OCI-LY7 (cell line): ENCODE data around the gene VIPR2. TPM values are rescaled to one million over a fixed set of nuclear protein-coding genes. Genes with fewer than 3 reads are reported as not detected.

Source experiments
- BruUV-seq: library from RNA; stranded (reverse); fragments of 400-500 nt; replicated peaks from 2 replicates; lab custom pipeline; 2021; lab: Mats Ljungman, UMichigan
- CTCF ChIA-PET: fragments of 300-600 bp; sonication (Branson Sonifier 250); formaldehyde crosslinking; loops from one replicate; lab custom pipeline; 2022; ENCODE audit warnings: antibody characterized with exemption; ENCODE audit not compliant: unreplicated experiment; lab: Charles Lee
- POLR2A ChIA-PET: fragments of 300-600 bp; sonication (Branson Sonifier 250); formaldehyde crosslinking; loops from one replicate; lab custom pipeline; 2022; ENCODE audit warnings: antibody characterized with exemption; lab: Charles Lee
- DNase-seq: peaks from one replicate; pipeline ENCODE4 v3.0.0-alpha.2; 2015; ENCODE audit warnings: low spot score
- H2AFZ ChIP-seq: fragments of 200-600 bp; sonication (generic), shearing (Covaris generic); 2 replicates; pipeline ENCODE4 v1.6.1; 2014; ENCODE audit warnings: mild to moderate bottlenecking, antibody characterized with exemption, low read length, moderate library complexity
- H3K27ac ChIP-seq: fragments of 200-600 bp; sonication (generic); 2 replicates; pipeline ENCODE4 v1.5.1; 2014; ENCODE audit warnings: mixed run types, low read depth, mild to moderate bottlenecking, moderate library complexity, low read length, inconsistent platforms; ENCODE audit not compliant: poor library complexity, severe bottlenecking
- H3K36me3 ChIP-seq: fragments of 200-600 bp; sonication (generic); 2 replicates; pipeline ENCODE4 v1.6.1; 2014; ENCODE audit warnings: mild to moderate bottlenecking, antibody characterized with exemption, low read length, moderate library complexity, mixed read lengths; ENCODE audit not compliant: insufficient read depth
- H3K4me1 ChIP-seq: fragments of 200-600 bp; sonication (generic); 2 replicates; pipeline ENCODE4 v1.5.1; 2014; ENCODE audit warnings: mild to moderate bottlenecking, low read length; ENCODE audit not compliant: insufficient read depth, poor library complexity, severe bottlenecking
- H3K4me2 ChIP-seq: fragments of 200-600 bp; sonication (generic); 2 replicates; pipeline ENCODE4 v1.6.1; 2014; ENCODE audit warnings: mild to moderate bottlenecking, low read length
- H3K4me3 ChIP-seq: fragments of 200-600 bp; sonication (generic); 2 replicates; pipeline ENCODE4 v1.5.1; 2014; ENCODE audit warnings: mild to moderate bottlenecking, low read depth, low read length; ENCODE audit not compliant: poor library complexity, severe bottlenecking
- H3K79me2 ChIP-seq: fragments of 200-600 bp; sonication (generic); 2 replicates; pipeline ENCODE4 v1.6.1; 2016; ENCODE audit warnings: low read depth, mild to moderate bottlenecking, low read length, moderate library complexity, mixed read lengths; ENCODE audit not compliant: insufficient read depth
- H3K9me2 ChIP-seq: fragments of 200-600 bp; sonication (generic); 2 replicates; pipeline ENCODE4 v1.6.1; 2016; ENCODE audit warnings: mild to moderate bottlenecking, low read length, mixed read lengths; ENCODE audit not compliant: insufficient read depth
- H3K9me3 ChIP-seq: fragments of 200-600 bp; sonication (generic); 2 replicates; pipeline ENCODE4 v1.6.1; 2014; ENCODE audit warnings: mild to moderate bottlenecking, mixed run types, low read length, mixed read lengths
- H4K20me1 ChIP-seq: fragments of 200-600 bp; sonication (generic); 2 replicates; pipeline ENCODE4 v1.6.1; 2014; ENCODE audit warnings: mild to moderate bottlenecking, antibody characterized with exemption, low read length, moderate library complexity, mixed read lengths; ENCODE audit not compliant: insufficient read depth
- CTCF ChIP-seq: fragments of 200-600 bp; sonication (generic); conservative IDR thresholded peaks from 2 replicates; pipeline ENCODE4 v1.5.1; 2014; ENCODE audit warnings: mild to moderate bottlenecking, antibody characterized with exemption, low read length, moderate library complexity, mixed read lengths
- EZH2phosphoT487 ChIP-seq: fragments of 200-600 bp; sonication (generic); IDR thresholded peaks from 2 replicates; pipeline ENCODE4 v1.6.1; 2018; ENCODE audit warnings: low read depth, borderline replicate concordance, mild to moderate bottlenecking, mixed run types, antibody characterized with exemption, low read length, moderate library complexity, mixed read lengths
- intact Hi-C: fragments of 100-400 bp; cut with micrococcal nuclease; formaldehyde crosslinking; loops from one replicate; pipeline ENCODE4 v1.10.0; 2022; ENCODE audit not compliant: unreplicated experiment
- total RNA-seq, 2 experiments: library from RNA; depleted of rRNA in 1 of 2; stranded (reverse); fragments of >200 nt in 1 of 2; shearing (Covaris generic) in 1 of 2; gene quantifications; 2 replicates each; pipeline ENCODE4 v1.2.3, GENCODE V29; 2014 to 2022

The VIPR2 gene
- total RNA-seq, 2 experiments from 2014 or later: not detected

- DNase-seq: no peak
- no peaks in the 10 kb centered on the region for H4K20me1 ChIP-seq
- ChIA-PET POLR2A (no interaction called here), CTCF (no interaction called here)
- H3K4me1 ChIP-seq: no peaks in the 10 kb centered on the region
- no peaks in the 10 kb centered on the region for H3K79me2 ChIP-seq
- no TSS peak for BruUV-seq
- H3K9me2 ChIP-seq: no peaks in the 10 kb centered on the region
- H3K36me3 ChIP-seq: no peaks in the 10 kb centered on the region
- no peak overlapping the region for H2AFZ ChIP-seq
- H3K4me3 ChIP-seq: no peak overlapping the region
- intact Hi-C loops: no loop called here
- TF ChIP-seq CTCF: no peak
- TF ChIP-seq EZH2phosphoT487: no peak
- no peaks in the 10 kb centered on the region for H3K9me3 ChIP-seq
- no peak overlapping the region for H3K4me2 ChIP-seq
- no peak overlapping the region for H3K27ac ChIP-seq
These were observed 43.3 kb upstream of the VIPR2 start for GRCh38 chr7:159188011-159188410.

GRCh38 chr7:159179241-159179640, 34.6 kb upstream of the VIPR2 start:
- no peaks in the 10 kb centered on the region for H3K36me3 ChIP-seq
- no peaks in the 10 kb centered on the region for H3K9me2 ChIP-seq
- CTCF ChIA-PET: no interaction called here
- no peak overlapping the region for H3K27ac ChIP-seq
- H3K4me3 ChIP-seq: no peak overlapping the region
- TF ChIP-seq EZH2phosphoT487 (no peak), CTCF (no peak)
- intact Hi-C loops: no loop called here
- H2AFZ ChIP-seq: no peak overlapping the region
- no TSS peak for BruUV-seq
- no peaks in the 10 kb centered on the region for H3K79me2 ChIP-seq
- no peaks in the 10 kb centered on the region for H4K20me1 ChIP-seq
- no peak for DNase-seq
- H3K9me3 ChIP-seq: no peaks in the 10 kb centered on the region
- POLR2A ChIA-PET: no interaction called here
- no peak overlapping the region for H3K4me2 ChIP-seq
- no peaks in the 10 kb centered on the region for H3K4me1 ChIP-seq

- POLR2A ChIA-PET: interaction anchor here (1.5 kb wide), 1 partner anchor 10 kb away, joined by 3 read pairs; no protein-coding TSS in a partner anchor
- Histone ChIP-seq H3K27ac (no peak overlapping the region), H3K4me2 (no peak overlapping the region), H3K4me3 (no peak overlapping the region), H4K20me1 (no peaks in the 10 kb centered on the region), H3K9me3 (no peaks in the 10 kb centered on the region), H3K9me2 (no peaks in the 10 kb centered on the region), H2AFZ (no peak overlapping the region), H3K4me1 (no peaks in the 10 kb centered on the region), H3K79me2 (no peaks in the 10 kb centered on the region), H3K36me3 (no peaks in the 10 kb centered on the region)
- CTCF ChIA-PET: no interaction called here
- no peak for DNase-seq
- no peak for TF ChIP-seq EZH2phosphoT487
- TF ChIP-seq CTCF: no peak
- intact Hi-C loops: no loop called here
- BruUV-seq: no TSS peak
These were observed 32.8 kb upstream of the VIPR2 start for GRCh38 chr7:159177284-159177953.
